Measurements from ENCODE around the gene TCF25. TPM values are rescaled to one million over a fixed set of nuclear protein-coding genes. Genes with fewer than 3 reads are reported as not detected.
A peak's percentile ranks its signal among the peaks of the same experiment; 100 is the strongest.

Gene TCF25
- total RNA-seq, 1 experiment from 2014 or later, result 270 TPM

- peaks cover 36% of the 10 kb centered on the region for H3K36me3 Mint-ChIP-seq (ENCODE audit: insufficient read depth, unreplicated experiment)
- intact Hi-C loops (cut with micrococcal nuclease; ENCODE audit: unreplicated experiment), result no loop called here
- H3K27me3 Mint-ChIP-seq (ENCODE audit: unreplicated experiment), result no peaks in the 10 kb centered on the region
- no peak overlapping the region for H3K4me3 Mint-ChIP-seq (ENCODE audit: low read depth, unreplicated experiment)
- TF ChIP-seq, protein P1, sequence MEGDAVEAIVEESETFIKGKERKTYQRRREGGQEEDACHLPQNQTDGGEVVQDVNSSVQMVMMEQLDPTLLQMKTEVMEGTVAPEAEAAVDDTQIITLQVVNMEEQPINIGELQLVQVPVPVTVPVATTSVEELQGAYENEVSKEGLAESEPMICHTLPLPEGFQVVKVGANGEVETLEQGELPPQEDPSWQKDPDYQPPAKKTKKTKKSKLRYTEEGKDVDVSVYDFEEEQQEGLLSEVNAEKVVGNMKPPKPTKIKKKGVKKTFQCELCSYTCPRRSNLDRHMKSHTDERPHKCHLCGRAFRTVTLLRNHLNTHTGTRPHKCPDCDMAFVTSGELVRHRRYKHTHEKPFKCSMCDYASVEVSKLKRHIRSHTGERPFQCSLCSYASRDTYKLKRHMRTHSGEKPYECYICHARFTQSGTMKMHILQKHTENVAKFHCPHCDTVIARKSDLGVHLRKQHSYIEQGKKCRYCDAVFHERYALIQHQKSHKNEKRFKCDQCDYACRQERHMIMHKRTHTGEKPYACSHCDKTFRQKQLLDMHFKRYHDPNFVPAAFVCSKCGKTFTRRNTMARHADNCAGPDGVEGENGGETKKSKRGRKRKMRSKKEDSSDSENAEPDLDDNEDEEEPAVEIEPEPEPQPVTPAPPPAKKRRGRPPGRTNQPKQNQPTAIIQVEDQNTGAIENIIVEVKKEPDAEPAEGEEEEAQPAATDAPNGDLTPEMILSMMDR (IDR thresholded peaks at IDR 0.05; ENCODE audit: unreplicated experiment), result no peak
- CTCF ChIA-PET, result no interaction called here
- BruUV-seq (replicated peaks), result no TSS peak
- H3K4me1 Mint-ChIP-seq (ENCODE audit: low read depth, unreplicated experiment), result no peaks in the 10 kb centered on the region
- no peak for DNase-seq
- H3K9me3 Mint-ChIP-seq (ENCODE audit: low read depth, unreplicated experiment), result no peaks in the 10 kb centered on the region
- no peak overlapping the region for H3K27ac Mint-ChIP-seq (ENCODE audit: unreplicated experiment)
These were observed 17.4 kb upstream of the TCF25 start for GRCh38 chr16:89855986-89856385.

- H3K9me3 Mint-ChIP-seq (ENCODE audit: low read depth, unreplicated experiment), result no peaks in the 10 kb centered on the region
- intact Hi-C loops (cut with micrococcal nuclease; ENCODE audit: unreplicated experiment), result no loop called here
- CTCF ChIA-PET, result interaction anchor here (1.1 to 1.4 kb wide), 2 partner anchors 11 to 22 kb away, joined by 3 to 6 read pairs; no protein-coding TSS in a partner anchor
- no peak overlapping the region for H3K27ac Mint-ChIP-seq (ENCODE audit: unreplicated experiment)
- TF ChIP-seq, protein P1 (IDR thresholded peaks at IDR 0.05; ENCODE audit: unreplicated experiment), result no peak
- H3K4me3 Mint-ChIP-seq (ENCODE audit: low read depth, unreplicated experiment), result no peak overlapping the region
- no peaks in the 10 kb centered on the region for H3K4me1 Mint-ChIP-seq (ENCODE audit: low read depth, unreplicated experiment)
- H3K36me3 Mint-ChIP-seq (ENCODE audit: insufficient read depth, unreplicated experiment), result peaks cover 42% of the 10 kb centered on the region
- H3K27me3 Mint-ChIP-seq (ENCODE audit: unreplicated experiment), result no peaks in the 10 kb centered on the region
- no peak for DNase-seq
- BruUV-seq (replicated peaks), result no TSS peak
These were observed 14.3 kb upstream of the TCF25 start for GRCh38 chr16:89858973-89859614.

GRCh38 chr16:89859615-89860007 is 13.8 kb upstream of the TCF25 start:
- intact Hi-C loops (cut with micrococcal nuclease; ENCODE audit: unreplicated experiment), result loop anchor here (2.0 kb wide), 1 partner anchor 43 kb away; the partner anchor contains the start of gene FANCA
- CTCF ChIA-PET, result interaction anchor here (1.1 to 1.5 kb wide), 3 partner anchors 11 to 63 kb away, joined by 3 to 6 read pairs (median 3); partner anchors contain the start of gene TUBB3

GRCh38 chr16:89860747-89861304 is 12.6 kb upstream of the TCF25 start:
- no peaks in the 10 kb centered on the region for H3K27me3 Mint-ChIP-seq (ENCODE audit: unreplicated experiment)
- TF ChIP-seq, protein P1 (IDR thresholded peaks at IDR 0.05; ENCODE audit: unreplicated experiment), result peak; percentile 100
- CTCF ChIA-PET, result interaction anchor here (0.6 to 2.5 kb wide), 13 partner anchors 10 to 161 kb away, joined by 3 to 8 read pairs (median 3); partner anchors contain the start of genes TCF25 and TUBB3
- H3K4me1 Mint-ChIP-seq (ENCODE audit: low read depth, unreplicated experiment), result no peaks in the 10 kb centered on the region
- no peak overlapping the region for H3K4me3 Mint-ChIP-seq (ENCODE audit: low read depth, unreplicated experiment)
- no peak overlapping the region for H3K27ac Mint-ChIP-seq (ENCODE audit: unreplicated experiment)
- no TSS peak for BruUV-seq (replicated peaks)
- H3K36me3 Mint-ChIP-seq (ENCODE audit: insufficient read depth, unreplicated experiment), result peaks cover 32% of the 10 kb centered on the region
- DNase-seq, result peak; percentile 89
- intact Hi-C loops (cut with micrococcal nuclease; ENCODE audit: unreplicated experiment), result loop anchor here (2.0 kb wide), 1 partner anchor 44 kb away; the partner anchor contains the start of gene FANCA
- H3K9me3 Mint-ChIP-seq (ENCODE audit: low read depth, unreplicated experiment), result no peaks in the 10 kb centered on the region

More at GRCh38 chr16:89859615-89860007, 13.8 kb upstream of the TCF25 start:
- Mint-ChIP-seq H3K36me3 (ENCODE audit: insufficient read depth, unreplicated experiment) (peaks cover 37% of the 10 kb centered on the region), H3K4me3 (ENCODE audit: low read depth, unreplicated experiment) (no peak overlapping the region), H3K27me3 (ENCODE audit: unreplicated experiment) (no peaks in the 10 kb centered on the region), H3K9me3 (ENCODE audit: low read depth, unreplicated experiment) (no peaks in the 10 kb centered on the region), H3K4me1 (ENCODE audit: low read depth, unreplicated experiment) (no peaks in the 10 kb centered on the region), H3K27ac (ENCODE audit: unreplicated experiment) (no peak overlapping the region)
- TF ChIP-seq, protein P1 (IDR thresholded peaks at IDR 0.05; ENCODE audit: unreplicated experiment), result no peak
- DNase-seq, result no peak
- no TSS peak for BruUV-seq (replicated peaks)

Measured in Calu3 (cell line).